Neuron (in vitro differentiated cells): ENCODE results near the gene ARID4B.

Source experiments
- H2AFZ ChIP-seq: one replicate; pipeline ENCODE4 v1.6.1; 2013; ENCODE audit warnings: low read depth, mild to moderate bottlenecking, inconsistent platforms, low read length, moderate library complexity
- H3K27me3 ChIP-seq: one replicate; pipeline ENCODE4 v1.6.1; 2013; ENCODE audit warnings: low read length; ENCODE audit not compliant: insufficient read depth
- H3K36me3 ChIP-seq: one replicate; pipeline ENCODE4 v1.6.1; 2013; ENCODE audit warnings: low read length; ENCODE audit not compliant: insufficient read depth
- H3K4me1 ChIP-seq: one replicate; pipeline ENCODE4 v1.6.1; 2013; ENCODE audit warnings: low read length; ENCODE audit not compliant: insufficient read depth
- H3K4me3 ChIP-seq: 2 replicates; pipeline ENCODE4 v1.5.1; 2013; ENCODE audit warnings: mild to moderate bottlenecking, low read length, moderate library complexity
- H3K9me3 ChIP-seq: one replicate; pipeline ENCODE4 v1.6.1; 2013; ENCODE audit warnings: low read length

The ARID4B gene

GRCh38 chr1:235149824-235150223 is 178.2 kb downstream of the ARID4B start:
- Histone ChIP-seq H3K36me3 (peaks cover 83% of the 10 kb centered on the region), H2AFZ (no peak overlapping the region), H3K4me1 (no peaks in the 10 kb centered on the region), H3K27me3 (no peaks in the 10 kb centered on the region), H3K4me3 (no peak overlapping the region), H3K9me3 (no peaks in the 10 kb centered on the region)

GRCh38 chr1:235147269-235147668 is 180.7 kb downstream of the ARID4B start:
- Histone ChIP-seq H3K4me1 (no peaks in the 10 kb centered on the region), H3K4me3 (no peak overlapping the region), H2AFZ (no peak overlapping the region), H3K9me3 (no peaks in the 10 kb centered on the region), H3K36me3 (peaks cover 82% of the 10 kb centered on the region), H3K27me3 (no peaks in the 10 kb centered on the region)

GRCh38 chr1:235145639-235146038 is 182.3 kb downstream of the ARID4B start:
- Histone ChIP-seq H3K9me3 (no peaks in the 10 kb centered on the region), H2AFZ (no peak overlapping the region), H3K4me3 (no peak overlapping the region), H3K4me1 (no peaks in the 10 kb centered on the region), H3K36me3 (peaks cover 73% of the 10 kb centered on the region), H3K27me3 (no peaks in the 10 kb centered on the region)

DNA sequence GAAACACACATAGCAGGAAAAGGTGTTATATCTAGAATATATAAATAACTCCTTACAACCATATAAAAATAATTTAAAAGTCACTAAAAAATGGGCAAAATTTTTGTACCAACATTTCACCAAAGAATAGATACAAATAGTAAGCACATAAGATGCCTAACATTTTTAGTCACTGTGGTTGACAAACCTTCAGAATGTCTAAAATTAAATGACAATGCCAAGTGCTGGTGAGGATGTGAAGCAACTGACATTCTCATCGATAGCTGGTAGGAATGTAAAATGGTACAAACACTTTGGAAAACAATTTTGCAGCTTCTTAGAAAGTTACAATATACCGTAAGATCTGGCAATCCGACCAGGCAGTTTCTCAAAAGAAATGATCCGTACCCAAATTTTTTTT is 185.0 kb downstream of the ARID4B start:
- H3K4me1 ChIP-seq: peaks cover 9% of the 10 kb centered on the region
- H3K4me3 ChIP-seq: no peak overlapping the region
- no peaks in the 10 kb centered on the region for H3K9me3 ChIP-seq
- H3K36me3 ChIP-seq: peaks cover 68% of the 10 kb centered on the region
- H2AFZ ChIP-seq: no peak overlapping the region
- H3K27me3 ChIP-seq: no peaks in the 10 kb centered on the region

DNA sequence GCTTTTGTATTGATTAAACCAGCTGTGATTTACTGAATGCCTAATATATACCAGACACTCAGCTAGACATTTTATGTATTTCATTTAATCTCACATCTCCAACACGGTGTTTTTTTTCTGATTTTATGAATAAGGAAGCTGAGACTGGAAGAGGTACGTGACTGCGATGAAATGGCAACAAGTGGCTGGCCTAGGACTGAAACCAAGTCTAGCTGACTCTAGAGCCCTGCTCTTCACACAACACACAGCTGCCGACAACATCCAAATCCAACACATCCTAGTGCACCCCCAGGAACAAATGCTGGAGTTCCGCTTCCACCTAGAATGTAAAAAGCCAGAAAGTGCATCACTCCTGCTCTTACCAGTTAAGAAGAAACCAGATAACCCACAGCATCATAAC is 188.7 kb downstream of the ARID4B start:
- peaks cover 9% of the 10 kb centered on the region for H3K4me1 ChIP-seq
- H3K36me3 ChIP-seq: peaks cover 68% of the 10 kb centered on the region
- no peaks in the 10 kb centered on the region for H3K9me3 ChIP-seq
- H3K27me3 ChIP-seq: no peaks in the 10 kb centered on the region
- H3K4me3 ChIP-seq: no peak overlapping the region
- H2AFZ ChIP-seq: no peak overlapping the region

GRCh38 chr1:235138821-235139220 is 189.2 kb downstream of the ARID4B start:
- no peaks in the 10 kb centered on the region for H3K9me3 ChIP-seq
- no peak overlapping the region for H2AFZ ChIP-seq
- no peaks in the 10 kb centered on the region for H3K27me3 ChIP-seq
- peaks cover 9% of the 10 kb centered on the region for H3K4me1 ChIP-seq
- H3K36me3 ChIP-seq: peaks cover 67% of the 10 kb centered on the region
- no peak overlapping the region for H3K4me3 ChIP-seq

GRCh38 chr1:235136111-235136510 is 191.9 kb downstream of the ARID4B start:
- H3K9me3 ChIP-seq: no peaks in the 10 kb centered on the region
- no peak overlapping the region for H2AFZ ChIP-seq
- H3K27me3 ChIP-seq: no peaks in the 10 kb centered on the region
- H3K4me1 ChIP-seq: peaks cover 9% of the 10 kb centered on the region
- peaks cover 63% of the 10 kb centered on the region for H3K36me3 ChIP-seq
- H3K4me3 ChIP-seq: no peak overlapping the region

DNA sequence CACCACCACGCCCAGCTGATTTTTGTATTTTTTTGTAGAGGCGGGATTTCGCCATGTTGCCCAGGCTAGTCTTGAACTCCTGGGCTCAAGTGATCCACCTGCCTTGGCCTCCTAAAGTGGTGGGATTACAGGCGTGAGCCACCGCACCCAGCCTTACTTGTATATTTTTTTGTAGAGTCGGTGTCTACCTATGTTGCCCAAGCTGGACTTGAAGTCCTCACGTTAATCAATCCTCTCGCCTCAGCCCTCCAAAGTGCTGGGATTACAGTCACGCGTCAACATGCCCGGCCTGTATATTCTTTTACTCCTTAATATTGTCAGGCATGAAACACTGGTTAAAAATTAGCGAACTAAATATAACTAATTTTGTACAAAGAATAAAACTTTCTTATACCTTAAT is 193.8 kb downstream of the ARID4B start:
- Histone ChIP-seq H3K36me3 (peaks cover 55% of the 10 kb centered on the region), H3K4me3 (no peak overlapping the region), H3K9me3 (no peaks in the 10 kb centered on the region), H3K27me3 (no peaks in the 10 kb centered on the region), H3K4me1 (peaks cover 6% of the 10 kb centered on the region), H2AFZ (no peak overlapping the region)

DNA sequence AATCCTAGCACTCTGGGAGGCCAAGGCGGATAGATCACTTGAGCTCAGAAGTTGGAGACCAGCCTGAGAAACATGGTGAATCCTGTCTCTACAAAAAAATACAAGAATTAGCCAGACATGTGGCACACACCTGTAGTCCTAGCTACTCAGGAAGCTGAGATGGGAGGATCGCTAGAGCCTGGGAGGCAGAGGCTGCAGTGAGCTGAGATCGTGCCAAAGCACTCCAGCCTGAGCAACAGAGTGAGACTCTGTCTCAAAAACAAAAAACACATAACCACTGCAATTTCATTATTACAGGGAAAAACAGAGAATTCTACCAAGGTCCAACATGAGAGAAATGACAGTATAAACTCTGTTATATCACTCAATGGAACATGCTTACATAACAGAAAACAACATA is 194.9 kb downstream of the ARID4B start:
- Histone ChIP-seq H3K4me3 (no peak overlapping the region), H3K27me3 (no peaks in the 10 kb centered on the region), H2AFZ (no peak overlapping the region), H3K36me3 (peaks cover 50% of the 10 kb centered on the region), H3K9me3 (no peaks in the 10 kb centered on the region), H3K4me1 (peaks cover 3% of the 10 kb centered on the region)

DNA sequence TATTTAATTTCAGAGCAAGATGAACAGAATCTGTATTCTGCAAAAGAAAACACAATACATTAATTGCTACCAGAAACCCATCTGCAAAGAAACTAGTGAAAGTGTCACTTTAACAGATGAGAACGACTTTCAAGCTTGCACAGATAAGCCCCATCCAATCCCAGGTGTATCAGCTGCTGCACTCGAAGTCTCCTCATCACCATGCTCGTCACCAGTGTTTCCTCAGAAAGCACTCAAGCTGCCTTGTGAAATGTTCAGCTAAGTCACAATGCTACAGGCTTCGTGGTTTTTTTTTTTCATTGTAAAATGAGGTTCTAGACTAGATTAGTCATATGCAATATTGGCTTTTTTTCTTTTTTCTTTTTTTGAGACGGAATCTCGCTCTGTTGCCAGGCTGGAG is 196.0 kb downstream of the ARID4B start:
- Histone ChIP-seq H2AFZ (no peak overlapping the region), H3K4me3 (no peak overlapping the region), H3K27me3 (no peaks in the 10 kb centered on the region), H3K9me3 (no peaks in the 10 kb centered on the region), H3K4me1 (peaks cover 11% of the 10 kb centered on the region), H3K36me3 (peaks cover 39% of the 10 kb centered on the region)

DNA sequence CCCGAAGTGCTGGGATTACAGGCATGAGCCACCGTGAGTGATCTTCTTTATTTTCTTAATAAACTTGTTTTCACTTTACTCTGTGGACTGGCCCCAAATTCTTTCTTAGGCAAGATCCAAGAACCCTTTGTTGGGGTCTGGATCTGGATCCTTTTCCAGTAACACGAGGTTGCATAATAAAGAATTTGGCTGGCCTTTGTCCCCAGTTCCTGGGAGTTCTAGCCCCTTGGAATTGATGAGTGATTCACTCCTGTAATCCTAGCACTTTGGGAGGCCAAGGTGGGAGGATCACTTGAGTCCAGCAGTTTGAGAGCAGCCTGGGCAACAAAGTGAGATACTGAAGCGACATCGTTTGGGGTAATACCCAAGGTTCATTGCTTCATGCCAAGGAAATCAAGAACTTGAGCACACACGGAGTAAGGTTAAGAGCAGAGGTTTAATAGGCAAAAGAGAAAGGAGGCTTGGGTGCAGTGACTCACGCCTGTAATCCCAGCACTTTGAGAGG is 197.2 kb downstream of the ARID4B start:
- Histone ChIP-seq H3K9me3 (no peaks in the 10 kb centered on the region), H3K27me3 (no peaks in the 10 kb centered on the region), H3K4me3 (no peak overlapping the region), H2AFZ (no peak overlapping the region), H3K4me1 (peaks cover 15% of the 10 kb centered on the region), H3K36me3 (peaks cover 31% of the 10 kb centered on the region)

GRCh38 chr1:235129774-235130570 is 198.0 kb downstream of the ARID4B start:
- Histone ChIP-seq H3K36me3 (peaks cover 25% of the 10 kb centered on the region), H3K4me1 (peaks cover 15% of the 10 kb centered on the region), H3K4me3 (no peak overlapping the region), H3K27me3 (no peaks in the 10 kb centered on the region), H2AFZ (no peak overlapping the region), H3K9me3 (no peaks in the 10 kb centered on the region)

DNA sequence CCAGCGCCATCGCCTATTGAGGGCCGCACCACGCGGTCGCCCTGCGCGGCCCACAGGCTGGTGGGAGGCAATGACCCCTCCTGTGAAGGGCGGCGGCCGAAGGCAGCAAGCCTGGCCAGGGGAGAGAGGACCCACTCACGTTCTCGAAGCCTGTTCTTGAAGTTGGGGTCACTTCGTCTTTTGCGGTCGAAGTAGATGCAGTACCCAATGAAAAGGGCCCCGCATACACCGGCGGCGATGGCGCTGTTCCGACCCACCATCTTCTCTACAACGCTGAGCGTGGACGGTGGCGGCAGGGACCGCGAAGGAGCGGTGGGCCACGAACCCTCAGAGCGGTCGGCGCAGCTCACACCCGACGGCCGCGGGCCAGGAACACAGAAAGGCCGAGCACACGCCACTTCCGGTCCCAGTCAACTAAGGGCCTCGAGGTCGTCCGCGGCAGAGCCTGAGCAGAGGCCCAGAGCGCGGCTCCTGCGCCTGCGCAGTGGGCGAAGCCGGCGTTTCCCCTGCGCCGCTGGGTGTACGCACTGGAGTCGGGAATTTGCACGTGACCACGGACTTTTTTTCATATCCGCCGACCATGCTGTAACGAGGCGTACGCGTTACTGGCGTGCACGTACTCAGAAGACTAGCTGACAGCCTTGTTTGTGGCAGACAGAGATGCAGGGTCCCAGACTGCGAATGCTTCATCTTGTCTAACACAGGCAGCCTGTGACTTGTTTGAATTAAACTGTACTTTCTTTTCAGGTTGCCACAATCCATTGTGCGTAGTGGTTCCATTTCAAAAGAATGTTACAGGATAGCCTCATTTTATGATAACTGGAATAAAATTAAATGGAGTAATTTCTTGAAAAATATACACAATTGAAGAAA is 199.3 kb downstream of the ARID4B start, which contains the start of gene TOMM20:
Gene TOMM20 (minus strand): TSS at position 382 of the 873 bp plus-strand sequence. CDS start 122 bp downstream, at position 260.
- H3K4me1 ChIP-seq: peaks cover 15% of the 10 kb centered on the region
- H3K36me3 ChIP-seq: peaks cover 27% of the 10 kb centered on the region
- no peaks in the 10 kb centered on the region for H3K9me3 ChIP-seq
- no peaks in the 10 kb centered on the region for H3K27me3 ChIP-seq
- peak within 1 kb of the TSS; percentile 62 for H2AFZ ChIP-seq
- H3K4me3 ChIP-seq: peak within 1 kb of the TSS; percentile 98
